OCI-M2 (cell line): Measurements from ENCODE around the gene TTL.

Source experiments
- DNase-seq: peaks from one replicate; lab custom pipeline; 2025; ENCODE audit not compliant: unreplicated experiment; lab: John Stamatoyannopoulos, UW

TTL gene

DNA sequence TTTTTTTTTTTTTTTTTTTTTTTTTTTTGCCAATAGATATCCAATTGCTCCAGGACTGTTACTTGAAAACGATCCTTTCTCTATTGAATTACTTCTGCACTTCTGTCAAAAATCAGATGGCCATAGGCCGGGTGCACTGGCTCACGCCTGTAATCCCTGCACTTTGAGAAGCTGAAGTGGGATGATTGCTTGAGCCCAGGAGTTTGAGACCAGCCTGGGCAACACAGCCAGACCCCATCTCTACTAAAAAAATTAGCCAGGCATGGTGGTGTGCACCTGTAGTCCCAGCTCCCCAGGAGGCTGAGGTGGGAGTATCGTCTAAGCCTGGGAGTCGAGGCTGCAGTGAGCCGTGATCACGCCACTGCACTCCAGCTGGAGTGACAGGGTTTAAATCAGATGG, 98.1 kb downstream of the TTL start:
- no peak for DNase-seq

DNA sequence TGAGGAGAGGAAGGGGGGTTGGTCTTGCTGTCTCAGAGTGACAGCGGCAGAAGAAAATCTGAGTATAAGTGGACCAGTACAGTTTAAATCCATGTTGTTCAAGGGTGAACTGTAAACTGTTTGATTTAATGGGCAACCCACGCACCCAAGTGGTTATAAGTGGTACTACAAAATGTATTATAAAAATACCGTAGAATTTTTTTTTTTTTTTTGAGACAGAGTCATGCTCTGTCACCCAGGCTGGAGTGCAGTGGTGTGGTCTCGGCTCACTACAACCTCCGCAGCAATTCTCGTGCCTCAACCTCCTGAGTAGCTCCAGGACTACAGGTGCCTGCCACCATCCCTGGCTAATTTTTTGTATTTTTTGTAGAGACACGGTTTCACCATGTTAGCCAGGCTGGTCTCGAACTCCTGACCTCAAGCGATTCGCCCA, 100.4 kb downstream of the TTL start:
- DNase-seq = peak; percentile 13

DNA sequence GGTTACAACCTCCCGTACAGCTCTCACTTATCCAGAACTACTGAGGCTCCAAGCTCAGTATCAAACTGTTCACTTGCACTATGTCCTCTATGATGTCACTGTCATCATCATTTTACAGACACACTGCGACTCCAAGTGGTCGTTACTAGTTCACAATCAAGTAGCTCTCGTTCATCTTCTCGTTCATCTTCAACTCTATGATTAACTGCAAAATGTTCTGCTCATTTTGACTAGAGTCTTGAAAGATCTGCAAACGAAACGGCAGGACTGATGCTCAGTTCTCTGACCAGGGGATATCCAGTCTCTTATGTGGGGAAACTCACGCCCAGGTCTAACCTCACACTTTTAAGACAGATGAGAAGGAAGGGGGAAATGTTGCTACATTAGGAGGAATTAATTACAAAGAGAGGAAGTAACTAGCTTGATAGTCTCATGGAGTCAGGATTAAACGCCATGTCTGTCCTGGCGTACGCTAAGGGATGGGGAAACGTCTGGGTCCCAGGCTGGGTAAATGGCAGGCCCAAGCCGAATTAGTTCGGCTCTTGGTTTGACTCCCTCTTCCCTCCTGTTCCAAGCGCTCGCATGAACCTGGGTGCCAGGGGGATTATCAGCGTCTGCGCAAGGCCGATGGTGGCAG, 101.7 kb downstream of the TTL start:
- no peak for DNase-seq

DNA sequence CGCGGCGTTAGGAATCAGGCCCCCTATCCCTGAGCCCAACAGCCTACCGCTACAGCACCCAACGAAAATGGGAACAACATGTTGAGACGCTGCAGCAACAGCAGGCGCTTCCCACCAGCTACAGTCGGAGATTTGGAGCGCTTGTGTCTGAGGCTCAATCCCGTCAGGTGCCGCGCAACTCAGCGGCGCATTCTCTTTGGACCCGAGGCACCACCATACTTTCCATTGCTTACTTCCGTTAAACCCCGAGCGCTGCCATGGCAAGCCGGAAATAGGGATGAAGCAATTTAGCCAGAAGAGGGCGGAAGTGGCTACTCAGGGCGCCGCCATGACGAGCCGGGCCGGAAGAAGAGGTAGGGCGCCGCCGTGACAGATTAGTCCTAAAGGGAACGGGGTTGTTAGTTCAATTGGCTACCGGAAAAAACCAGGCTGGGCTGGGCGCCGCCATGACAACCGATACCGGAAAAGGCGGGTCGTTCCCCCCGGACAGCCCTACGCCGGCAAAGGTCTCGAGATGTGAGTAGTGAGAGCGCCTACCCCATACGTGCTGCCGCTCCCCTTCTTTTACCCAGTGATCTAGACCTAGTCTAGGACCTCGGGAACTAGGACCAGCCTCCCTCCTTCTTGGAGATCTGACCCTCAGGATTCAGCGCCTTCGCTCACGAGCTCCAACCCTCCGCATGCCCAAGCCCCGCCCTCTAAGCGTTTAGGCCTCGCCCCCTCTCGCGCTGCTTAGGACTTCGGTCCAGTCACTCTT, 102.4 kb downstream of the TTL start, which contains the start of gene CHCHD5:
Gene CHCHD5 (plus strand): TSS at position 476 of the 757 bp plus-strand sequence. CDS start 39 bp downstream, at position 515.
- peak; percentile 73 for DNase-seq

GRCh38 chr2:112584891-112585250, 102.9 kb downstream of the TTL start:
- DNase-seq = no peak

GRCh38 chr2:112585400-112585799, 103.4 kb downstream of the TTL start:
- no peak for DNase-seq

- DNase-seq = no peak
These were observed 104.0 kb downstream of the TTL start for GRCh38 chr2:112585873-112586464.

- DNase-seq = no peak
These were observed 106.7 kb downstream of the TTL start for GRCh38 chr2:112588611-112589045.
